A673 (cell line): ENCODE results near the gene RAPGEF3. TPM values are rescaled to one million over a fixed set of nuclear protein-coding genes. Genes with fewer than 3 reads are reported as not detected.

Experiments used
- BruUV-seq: library from RNA; stranded (reverse); fragments of 400-500 nt; replicated peaks from 2 replicates; lab custom pipeline; 2021; lab: Mats Ljungman, UMichigan
- CTCF ChIA-PET: fragments of 300-600 bp; sonication (Branson Sonifier 250); formaldehyde crosslinking; loops from one replicate; lab custom pipeline; 2022; ENCODE audit warnings: antibody characterized with exemption; lab: Charles Lee
- POLR2A ChIA-PET: fragments of 300-600 bp; sonication (Branson Sonifier 250); formaldehyde crosslinking; loops from one replicate; lab custom pipeline; 2022; ENCODE audit warnings: antibody characterized with exemption; ENCODE audit not compliant: low non-redundant PET; lab: Charles Lee
- DNase-seq: peaks from one replicate; pipeline ENCODE4 v3.0.0-alpha.2; 2015; ENCODE audit warnings: low spot score
- H3K27ac ChIP-seq: fragments of 200-600 bp; sonication (generic); 2 replicates; pipeline ENCODE4 v1.5.1; 2016; ENCODE audit warnings: mixed run types, low read depth, mild to moderate bottlenecking, mixed read lengths, antibody characterized with exemption, low read length; ENCODE audit not compliant: poor library complexity, severe bottlenecking
- H3K27me3 ChIP-seq: fragments of 200-600 bp; sonication (generic); replicated peaks from 2 replicates; pipeline ENCODE4 v1.6.1; 2017; ENCODE audit warnings: mixed run types, low read depth, mild to moderate bottlenecking, mixed read lengths, antibody characterized with exemption, low read length; ENCODE audit not compliant: insufficient read depth, poor library complexity
- H3K36me3 ChIP-seq: fragments of 200-600 bp; sonication (generic); 2 replicates; pipeline ENCODE4 v1.6.1; 2016; ENCODE audit warnings: mixed run types, mild to moderate bottlenecking, mixed read lengths, antibody characterized with exemption, low read length; ENCODE audit not compliant: insufficient read depth, poor library complexity, severe bottlenecking
- H3K4me1 ChIP-seq: fragments of 200-600 bp; sonication (generic); 2 replicates; pipeline ENCODE4 v1.6.1; 2017; ENCODE audit warnings: mixed run types, mild to moderate bottlenecking, mixed read lengths, antibody characterized with exemption, low read length; ENCODE audit not compliant: insufficient read depth, poor library complexity, severe bottlenecking
- H3K4me3 ChIP-seq: fragments of 200-600 bp; sonication (generic); 2 replicates; pipeline ENCODE4 v1.5.1; 2016; ENCODE audit warnings: low read depth, mixed run types, mild to moderate bottlenecking, mixed read lengths, low read length; ENCODE audit not compliant: poor library complexity, severe bottlenecking
- H3K9me3 ChIP-seq: fragments of 200-600 bp; sonication (generic); 2 replicates; pipeline ENCODE4 v1.6.1; 2016; ENCODE audit warnings: mixed run types, low read depth, mild to moderate bottlenecking, mixed read lengths, antibody characterized with exemption, low read length; ENCODE audit not compliant: poor library complexity, severe bottlenecking
- CTCF ChIP-seq: fragments of 300-800, 200-600 bp; sonication (generic); conservative IDR thresholded peaks from 2 replicates; pipeline ENCODE4 v1.5.1; 2017; ENCODE audit warnings: low read depth, mild to moderate bottlenecking, antibody characterized with exemption, low read length, moderate library complexity, mixed read lengths
- EZH2 ChIP-seq: fragments of 200-600 bp; sonication (generic); IDR thresholded peaks from 2 replicates; pipeline ENCODE4 v1.6.1; 2017; ENCODE audit warnings: borderline replicate concordance, low read depth, mild to moderate bottlenecking, mixed read lengths, antibody characterized with exemption, low read length; ENCODE audit not compliant: poor library complexity, severe bottlenecking
- intact Hi-C: fragments of 100-400 bp; cut with micrococcal nuclease; formaldehyde crosslinking; loops from one replicate; pipeline ENCODE4 v1.10.0; 2022; ENCODE audit not compliant: unreplicated experiment
- total RNA-seq: library from RNA; stranded (reverse); gene quantifications from 2 replicates; pipeline ENCODE4 v1.2.3, GENCODE V29; 2021

Gene RAPGEF3
- total RNA-seq, 1 experiment from 2014 or later = 4.3 TPM

- Histone ChIP-seq H3K36me3 (no peaks in the 10 kb centered on the region), H3K4me1 (peaks cover 17% of the 10 kb centered on the region), H3K27me3 (no peaks in the 10 kb centered on the region), H3K4me3 (no peak overlapping the region), H3K9me3 (no peaks in the 10 kb centered on the region), H3K27ac (no peak overlapping the region)
- TF ChIP-seq EZH2 = no peak
- no peak for TF ChIP-seq CTCF
- POLR2A ChIA-PET = no interaction called here
- intact Hi-C loops = no loop called here
- no peak for DNase-seq
- CTCF ChIA-PET = no interaction called here
- BruUV-seq = no TSS peak
These were observed 35.6 kb downstream of the RAPGEF3 start for GRCh38 chr12:47722941-47723631.

- POLR2A ChIA-PET = no interaction called here
- H3K4me1 ChIP-seq = peaks cover 25% of the 10 kb centered on the region
- TF ChIP-seq EZH2 (no peak), CTCF (no peak)
- H3K36me3 ChIP-seq = no peaks in the 10 kb centered on the region
- intact Hi-C loops = no loop called here
- H3K4me3 ChIP-seq = no peak overlapping the region
- no peak overlapping the region for H3K27ac ChIP-seq
- no peak for DNase-seq
- no TSS peak for BruUV-seq
- no peaks in the 10 kb centered on the region for H3K27me3 ChIP-seq
- H3K9me3 ChIP-seq = no peaks in the 10 kb centered on the region
- CTCF ChIA-PET = interaction anchor here (0.7 kb wide), 1 partner anchor 668 kb away, joined by 3 read pairs; no protein-coding TSS in a partner anchor
These were observed 36.4 kb downstream of the RAPGEF3 start for GRCh38 chr12:47722136-47722834.

- no peaks in the 10 kb centered on the region for H3K9me3 ChIP-seq
- BruUV-seq = no TSS peak
- POLR2A ChIA-PET = interaction anchor here (0.7 kb wide), 1 partner anchor 9 kb away, joined by 4 read pairs; no protein-coding TSS in a partner anchor
These were observed 37.2 kb downstream of the RAPGEF3 start for GRCh38 chr12:47721431-47721973.

More at GRCh38 chr12:47721431-47721973, 37.2 kb downstream of the RAPGEF3 start:
- H3K36me3 ChIP-seq = no peaks in the 10 kb centered on the region
- CTCF ChIA-PET = interaction anchor here (0.7 kb wide), 1 partner anchor 668 kb away, joined by 3 read pairs; no protein-coding TSS in a partner anchor
- H3K27me3 ChIP-seq = no peaks in the 10 kb centered on the region
- H3K4me3 ChIP-seq = no peak overlapping the region
- no peak for DNase-seq
- H3K27ac ChIP-seq = no peak overlapping the region
- no peak for TF ChIP-seq CTCF
- peaks cover 24% of the 10 kb centered on the region for H3K4me1 ChIP-seq
- intact Hi-C loops = no loop called here
